Measurements from ENCODE around the gene LCLAT1.

LCLAT1 gene

GRCh38 chr2:30412684-30413570 is 34.1 kb upstream of the LCLAT1 start:
- no peak overlapping the region for H3K27ac ChIP-seq
- ChIA-PET POLR2A (ENCODE audit: low non-redundant PET) (no interaction called here), CTCF (interaction anchor here (0.5 to 0.6 kb wide), 2 partner anchors 845 to 1484 kb away, joined by 3 read pairs; no protein-coding TSS in a partner anchor)
- TF ChIP-seq, protein P1, sequence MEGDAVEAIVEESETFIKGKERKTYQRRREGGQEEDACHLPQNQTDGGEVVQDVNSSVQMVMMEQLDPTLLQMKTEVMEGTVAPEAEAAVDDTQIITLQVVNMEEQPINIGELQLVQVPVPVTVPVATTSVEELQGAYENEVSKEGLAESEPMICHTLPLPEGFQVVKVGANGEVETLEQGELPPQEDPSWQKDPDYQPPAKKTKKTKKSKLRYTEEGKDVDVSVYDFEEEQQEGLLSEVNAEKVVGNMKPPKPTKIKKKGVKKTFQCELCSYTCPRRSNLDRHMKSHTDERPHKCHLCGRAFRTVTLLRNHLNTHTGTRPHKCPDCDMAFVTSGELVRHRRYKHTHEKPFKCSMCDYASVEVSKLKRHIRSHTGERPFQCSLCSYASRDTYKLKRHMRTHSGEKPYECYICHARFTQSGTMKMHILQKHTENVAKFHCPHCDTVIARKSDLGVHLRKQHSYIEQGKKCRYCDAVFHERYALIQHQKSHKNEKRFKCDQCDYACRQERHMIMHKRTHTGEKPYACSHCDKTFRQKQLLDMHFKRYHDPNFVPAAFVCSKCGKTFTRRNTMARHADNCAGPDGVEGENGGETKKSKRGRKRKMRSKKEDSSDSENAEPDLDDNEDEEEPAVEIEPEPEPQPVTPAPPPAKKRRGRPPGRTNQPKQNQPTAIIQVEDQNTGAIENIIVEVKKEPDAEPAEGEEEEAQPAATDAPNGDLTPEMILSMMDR (conservative IDR thresholded peaks at IDR 0.05; ENCODE audit: low read depth): no peak
- no peak for DNase-seq (ENCODE audit: low spot score)

- POLR2A ChIA-PET (ENCODE audit: low non-redundant PET): no interaction called here
- no peak for DNase-seq (ENCODE audit: low spot score)
- CTCF ChIA-PET: no interaction called here
- TF ChIP-seq, protein P1 (conservative IDR thresholded peaks at IDR 0.05; ENCODE audit: low read depth): no peak
- H3K27ac ChIP-seq: no peak overlapping the region
These were observed 32.1 kb upstream of the LCLAT1 start for GRCh38 chr2:30414961-30415360.

- no peak for DNase-seq (ENCODE audit: low spot score)
- POLR2A ChIA-PET (ENCODE audit: low non-redundant PET): no interaction called here
- CTCF ChIA-PET: no interaction called here
- TF ChIP-seq, protein P1 (conservative IDR thresholded peaks at IDR 0.05; ENCODE audit: low read depth): no peak
- H3K27ac ChIP-seq: no peak overlapping the region
These were observed 29.8 kb upstream of the LCLAT1 start for GRCh38 chr2:30417253-30417652.

DNA sequence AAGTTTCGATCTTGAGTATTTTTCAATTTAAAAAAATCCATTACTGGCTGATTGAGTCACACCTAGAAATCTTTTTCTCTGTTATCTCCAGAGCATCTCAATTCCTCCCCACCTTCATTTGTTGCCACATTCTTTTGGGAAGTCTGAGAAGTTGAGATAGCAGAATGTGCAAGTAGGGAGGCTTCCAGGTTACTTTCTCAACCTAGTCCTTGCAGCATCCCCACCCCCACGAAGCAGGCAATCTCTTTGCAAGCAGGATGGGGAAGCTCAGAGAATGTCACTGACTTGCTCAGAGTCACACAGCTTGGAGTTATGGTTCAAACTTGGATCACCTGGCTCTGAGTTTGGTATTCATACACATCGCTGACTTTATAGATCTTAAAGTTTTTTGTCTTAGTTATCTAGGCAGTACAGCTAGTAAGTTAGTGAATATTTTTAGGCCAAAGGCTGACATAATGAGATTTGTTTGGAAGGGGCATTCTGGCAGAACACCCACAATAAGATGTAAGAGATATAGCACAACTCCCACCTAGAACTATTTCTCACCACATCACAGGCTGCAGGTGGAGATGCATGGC is 25.9 kb upstream of the LCLAT1 start:
- H3K27ac ChIP-seq: no peak overlapping the region
- DNase-seq (ENCODE audit: low spot score): no peak
- POLR2A ChIA-PET (ENCODE audit: low non-redundant PET): no interaction called here
- CTCF ChIA-PET: no interaction called here
- TF ChIP-seq, protein P1 (conservative IDR thresholded peaks at IDR 0.05; ENCODE audit: low read depth): no peak

DNA sequence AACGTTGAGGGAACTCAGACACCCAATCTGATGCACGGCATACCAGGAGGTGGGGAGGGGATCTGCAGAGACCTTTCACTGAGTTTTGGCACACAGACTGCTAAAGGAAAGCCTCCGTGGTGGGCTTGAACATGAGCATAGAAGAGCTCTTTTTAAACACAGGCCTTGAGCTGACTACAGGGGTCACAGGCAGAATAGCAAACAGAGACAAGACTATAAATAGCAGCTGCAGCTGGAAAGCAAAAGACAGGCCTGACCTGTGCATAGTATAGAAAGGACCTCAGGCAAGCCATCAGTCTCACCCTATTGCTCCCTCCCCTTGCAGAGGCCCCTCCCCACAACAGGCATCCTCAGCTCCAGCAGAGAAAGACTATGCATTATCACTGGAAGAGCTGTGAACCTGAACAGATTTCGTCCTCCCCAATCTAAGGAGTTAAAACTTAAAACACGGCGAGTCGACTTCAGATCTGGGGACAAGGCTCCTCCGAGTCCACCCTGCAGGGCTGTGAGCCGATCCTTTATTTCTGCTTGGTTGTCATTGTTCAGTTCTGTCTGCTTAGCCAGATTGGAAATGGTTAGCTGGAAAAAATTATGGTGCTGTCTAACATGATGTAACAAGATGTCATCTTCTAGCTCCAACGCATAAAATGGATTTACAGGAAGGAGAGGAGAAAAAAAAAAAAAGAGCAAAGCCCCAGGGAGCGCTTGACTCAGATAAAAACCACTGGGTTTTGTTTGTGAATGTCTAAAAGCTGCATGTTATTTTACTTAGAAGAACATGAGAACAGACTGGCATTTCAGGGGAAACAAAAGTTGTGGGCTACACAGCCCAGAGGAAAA is 25.2 kb upstream of the LCLAT1 start:
- H3K27ac ChIP-seq: no peak overlapping the region
- ChIA-PET POLR2A (ENCODE audit: low non-redundant PET) (no interaction called here), CTCF (interaction anchor here (0.6 kb wide), 1 partner anchor 114 kb away, joined by 3 read pairs; no protein-coding TSS in a partner anchor)
- TF ChIP-seq, protein P1 (conservative IDR thresholded peaks at IDR 0.05; ENCODE audit: low read depth): no peak
- DNase-seq (ENCODE audit: low spot score): no peak

DNA sequence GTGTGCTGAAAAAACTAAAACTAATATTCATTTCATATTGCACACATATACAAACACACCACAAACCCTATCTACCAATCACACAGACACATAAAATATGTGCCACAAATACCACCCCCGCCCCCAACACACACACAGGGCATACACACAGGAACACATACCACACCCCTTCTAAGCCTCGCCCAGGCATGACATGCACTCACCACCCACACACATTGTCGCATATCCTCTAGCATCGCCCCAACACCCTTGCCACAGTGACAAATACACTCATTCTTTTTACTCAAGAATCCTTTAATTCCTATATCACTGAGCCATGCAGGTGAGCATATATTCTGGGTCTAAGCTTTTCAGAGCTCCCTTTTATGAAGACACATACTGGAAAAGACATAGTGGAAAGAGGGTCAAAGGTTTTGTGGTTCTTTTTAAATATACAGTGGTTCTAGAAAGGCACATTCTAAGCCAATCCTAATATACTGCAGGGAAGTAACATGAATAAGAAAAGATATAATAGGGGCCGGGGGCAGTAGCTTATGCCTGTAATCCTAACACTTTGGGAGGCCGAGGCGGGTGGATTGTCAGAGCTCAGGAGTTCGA is 24.5 kb upstream of the LCLAT1 start:
- ChIA-PET POLR2A (ENCODE audit: low non-redundant PET) (no interaction called here), CTCF (interaction anchor here (0.6 kb wide), 1 partner anchor 8 kb away, joined by 3 read pairs; no protein-coding TSS in a partner anchor)
- H3K27ac ChIP-seq: no peak overlapping the region
- TF ChIP-seq, protein P1 (conservative IDR thresholded peaks at IDR 0.05; ENCODE audit: low read depth): no peak
- no peak for DNase-seq (ENCODE audit: low spot score)
